Stimulated activated effector memory CD8-positive, alpha-beta T cell treated with anti-CD3 and anti-CD28 coated beads, Interleukin-12 subunit alpha, Interleukin-12 subunit beta, amount 100 ng/mL, for 72 hours (primary cell): ENCODE measurements around the gene ETV6.

Source experiments
- ATAC-seq: fragments of 150-1000 bp; cut with Tn5 transposase; 2 replicates; pipeline ENCODE4 v1.10.0; 2021
- DNase-seq, 2 donors: peaks; one replicate each; pipeline ENCODE4 v3.0.0; 2021 to 2022; ENCODE audit warnings: low spot score in 2 of 2
- H3K27ac Mint-ChIP-seq: one replicate; pipeline ENCODE4 v1.8.0; 2022; ENCODE audit warnings: mild to moderate bottlenecking, mixed read lengths
- H3K36me3 Mint-ChIP-seq: one replicate; pipeline ENCODE4 v1.8.0; 2022; ENCODE audit warnings: mild to moderate bottlenecking, mixed read lengths
- H3K4me1 Mint-ChIP-seq: one replicate; pipeline ENCODE4 v1.8.0; 2022; ENCODE audit warnings: mixed read lengths
- H3K4me3 Mint-ChIP-seq: one replicate; pipeline ENCODE4 v1.8.0; 2022; ENCODE audit warnings: mild to moderate bottlenecking, mixed read lengths
- H3K9me3 Mint-ChIP-seq: one replicate; pipeline ENCODE4 v1.8.0; 2022; ENCODE audit warnings: mixed read lengths

ETV6 gene

DNA sequence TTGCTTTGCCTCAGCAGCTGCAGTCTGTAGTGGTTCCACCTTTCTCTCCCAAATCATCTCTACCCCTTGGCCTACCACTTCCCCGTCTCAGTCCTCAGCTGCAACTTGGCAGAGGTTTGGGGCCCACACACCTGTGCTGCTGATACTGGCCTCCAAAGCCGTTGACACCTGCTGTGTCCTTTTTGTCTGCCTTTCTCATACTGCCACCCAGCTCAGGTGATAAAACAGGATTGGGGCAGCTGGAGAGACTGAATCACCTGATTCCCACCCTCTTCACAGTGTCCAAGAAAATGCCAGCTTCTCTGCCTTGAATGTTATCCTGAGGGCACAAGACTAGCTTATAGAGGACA, 103.7 kb downstream of the ETV6 start:
- H3K4me3 Mint-ChIP-seq: no peak overlapping the region
- H3K27ac Mint-ChIP-seq: no peak overlapping the region
- no peak for DNase-seq
- H3K4me1 Mint-ChIP-seq: peaks cover 28% of the 10 kb centered on the region
- no peak for ATAC-seq
- H3K9me3 Mint-ChIP-seq: no peaks in the 10 kb centered on the region
- peaks cover 62% of the 10 kb centered on the region for H3K36me3 Mint-ChIP-seq

DNA sequence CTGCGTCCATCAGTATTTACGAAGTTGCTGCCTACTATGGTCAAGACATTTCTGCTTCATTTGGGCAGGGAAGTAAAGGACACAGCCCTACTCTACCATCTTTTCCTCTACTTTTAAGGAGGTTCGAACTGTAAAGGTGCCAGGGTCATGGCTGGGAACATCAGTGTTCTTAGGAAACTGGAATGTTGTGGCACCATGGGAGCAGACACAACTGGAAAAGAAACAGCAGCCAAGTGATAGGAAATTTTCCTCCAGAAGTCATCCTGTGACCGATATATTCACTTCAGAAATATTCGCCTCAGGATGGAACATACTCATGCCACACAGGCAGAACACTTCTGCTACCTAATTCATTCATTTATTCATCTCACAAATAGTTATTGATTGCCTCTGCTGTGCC, 104.4 kb downstream of the ETV6 start:
- DNase-seq (no peak), ATAC-seq (no peak)
- H3K4me3 Mint-ChIP-seq: no peak overlapping the region
- H3K36me3 Mint-ChIP-seq: peaks cover 64% of the 10 kb centered on the region
- no peaks in the 10 kb centered on the region for H3K9me3 Mint-ChIP-seq
- H3K4me1 Mint-ChIP-seq: peaks cover 34% of the 10 kb centered on the region
- peak overlapping the region; percentile 63 for H3K27ac Mint-ChIP-seq

DNA sequence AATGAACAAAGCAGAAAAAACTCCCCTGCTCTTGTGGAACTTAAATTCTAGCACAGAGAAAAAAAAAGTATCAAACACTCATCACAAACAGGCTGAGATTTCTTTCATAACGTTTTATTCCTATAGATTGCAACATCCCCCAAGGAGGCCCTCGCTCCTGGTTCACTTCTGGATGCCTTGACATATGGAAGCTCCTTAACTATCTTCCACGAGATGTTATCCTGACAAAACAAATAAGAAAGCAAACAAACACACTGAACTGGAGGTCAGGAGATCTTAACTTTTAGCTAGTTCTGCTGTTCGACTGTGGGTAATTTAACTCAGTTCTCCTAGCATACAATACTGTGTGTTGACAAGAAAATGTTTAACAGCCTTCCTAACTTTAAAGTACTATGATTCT, 104.8 kb downstream of the ETV6 start:
- no peaks in the 10 kb centered on the region for H3K9me3 Mint-ChIP-seq
- H3K27ac Mint-ChIP-seq: no peak overlapping the region
- peaks cover 68% of the 10 kb centered on the region for H3K36me3 Mint-ChIP-seq
- H3K4me1 Mint-ChIP-seq: peaks cover 32% of the 10 kb centered on the region
- no peak for DNase-seq
- H3K4me3 Mint-ChIP-seq: no peak overlapping the region
- ATAC-seq: no peak

- H3K4me3 Mint-ChIP-seq: no peak overlapping the region
- H3K4me1 Mint-ChIP-seq: peaks cover 31% of the 10 kb centered on the region
- no peak overlapping the region for H3K27ac Mint-ChIP-seq
- H3K9me3 Mint-ChIP-seq: no peaks in the 10 kb centered on the region
- ATAC-seq (no peak), DNase-seq (no peak)
- H3K36me3 Mint-ChIP-seq: peaks cover 79% of the 10 kb centered on the region
These were observed 105.9 kb downstream of the ETV6 start for GRCh38 chr12:11755302-11755930.

- H3K27ac Mint-ChIP-seq: no peak overlapping the region
- H3K4me1 Mint-ChIP-seq: peaks cover 31% of the 10 kb centered on the region
- peaks cover 82% of the 10 kb centered on the region for H3K36me3 Mint-ChIP-seq
- DNase-seq: no peak
- no peaks in the 10 kb centered on the region for H3K9me3 Mint-ChIP-seq
- no peak for ATAC-seq
- no peak overlapping the region for H3K4me3 Mint-ChIP-seq
These were observed 106.5 kb downstream of the ETV6 start for GRCh38 chr12:11756022-11756421.

DNA sequence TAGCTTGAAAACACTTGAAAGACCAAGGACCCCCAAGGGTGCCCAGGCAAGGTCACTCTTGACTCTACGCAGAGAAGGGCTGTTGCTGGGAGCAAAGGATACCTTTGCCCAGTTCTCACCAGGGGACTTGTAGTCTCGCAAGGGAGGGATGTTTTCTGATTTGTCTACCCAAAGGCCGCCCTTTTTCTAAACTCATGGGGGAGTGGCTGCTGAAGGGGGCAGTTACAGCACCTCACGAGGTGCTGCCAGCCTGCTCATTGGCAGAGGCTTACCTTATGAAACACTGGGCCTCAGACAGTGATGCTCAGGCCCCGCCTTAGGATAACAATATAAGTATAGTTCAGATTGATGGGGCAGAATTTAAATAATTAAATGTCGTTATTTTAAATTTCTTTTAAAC, 107.0 kb downstream of the ETV6 start:
- DNase-seq (no peak), ATAC-seq (no peak)
- Mint-ChIP-seq H3K27ac (no peak overlapping the region), H3K9me3 (no peaks in the 10 kb centered on the region), H3K4me1 (peaks cover 31% of the 10 kb centered on the region), H3K36me3 (peaks cover 85% of the 10 kb centered on the region), H3K4me3 (no peak overlapping the region)

GRCh38 chr12:11757095-11757494, 107.6 kb downstream of the ETV6 start:
- DNase-seq (no peak), ATAC-seq (no peak)
- no peak overlapping the region for H3K4me3 Mint-ChIP-seq
- H3K9me3 Mint-ChIP-seq: no peaks in the 10 kb centered on the region
- peaks cover 36% of the 10 kb centered on the region for H3K4me1 Mint-ChIP-seq
- H3K27ac Mint-ChIP-seq: no peak overlapping the region
- H3K36me3 Mint-ChIP-seq: peaks cover 83% of the 10 kb centered on the region

GRCh38 chr12:11757531-11757930, 108.1 kb downstream of the ETV6 start:
- ATAC-seq: no peak
- DNase-seq: no peak
- Mint-ChIP-seq H3K27ac (no peak overlapping the region), H3K4me3 (no peak overlapping the region), H3K4me1 (peaks cover 40% of the 10 kb centered on the region), H3K9me3 (no peaks in the 10 kb centered on the region), H3K36me3 (peaks cover 78% of the 10 kb centered on the region)

DNA sequence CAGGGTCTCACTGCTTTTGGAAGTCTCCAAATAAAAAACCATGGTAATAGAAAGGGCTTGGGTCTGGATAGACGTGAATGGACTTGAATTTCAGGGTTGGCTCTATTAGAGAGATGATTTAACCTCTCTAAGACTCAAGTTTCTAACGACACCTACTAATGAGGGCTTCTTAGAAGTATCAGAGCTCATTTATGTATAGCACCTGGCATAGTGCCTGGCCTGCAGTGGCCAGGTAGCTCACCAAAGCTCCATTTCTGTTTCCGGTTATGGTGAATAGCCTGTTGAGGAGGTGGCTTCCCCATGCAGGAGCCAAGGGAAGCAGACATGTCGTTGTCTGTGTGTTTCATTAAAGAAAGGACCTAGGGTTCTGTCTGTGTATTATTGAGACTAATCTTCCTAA, 108.6 kb downstream of the ETV6 start:
- no peaks in the 10 kb centered on the region for H3K9me3 Mint-ChIP-seq
- no peak for DNase-seq
- ATAC-seq: no peak
- no peak overlapping the region for H3K4me3 Mint-ChIP-seq
- peak overlapping the region; percentile 24 for H3K27ac Mint-ChIP-seq
- peaks cover 73% of the 10 kb centered on the region for H3K36me3 Mint-ChIP-seq
- H3K4me1 Mint-ChIP-seq: peaks cover 42% of the 10 kb centered on the region

DNA sequence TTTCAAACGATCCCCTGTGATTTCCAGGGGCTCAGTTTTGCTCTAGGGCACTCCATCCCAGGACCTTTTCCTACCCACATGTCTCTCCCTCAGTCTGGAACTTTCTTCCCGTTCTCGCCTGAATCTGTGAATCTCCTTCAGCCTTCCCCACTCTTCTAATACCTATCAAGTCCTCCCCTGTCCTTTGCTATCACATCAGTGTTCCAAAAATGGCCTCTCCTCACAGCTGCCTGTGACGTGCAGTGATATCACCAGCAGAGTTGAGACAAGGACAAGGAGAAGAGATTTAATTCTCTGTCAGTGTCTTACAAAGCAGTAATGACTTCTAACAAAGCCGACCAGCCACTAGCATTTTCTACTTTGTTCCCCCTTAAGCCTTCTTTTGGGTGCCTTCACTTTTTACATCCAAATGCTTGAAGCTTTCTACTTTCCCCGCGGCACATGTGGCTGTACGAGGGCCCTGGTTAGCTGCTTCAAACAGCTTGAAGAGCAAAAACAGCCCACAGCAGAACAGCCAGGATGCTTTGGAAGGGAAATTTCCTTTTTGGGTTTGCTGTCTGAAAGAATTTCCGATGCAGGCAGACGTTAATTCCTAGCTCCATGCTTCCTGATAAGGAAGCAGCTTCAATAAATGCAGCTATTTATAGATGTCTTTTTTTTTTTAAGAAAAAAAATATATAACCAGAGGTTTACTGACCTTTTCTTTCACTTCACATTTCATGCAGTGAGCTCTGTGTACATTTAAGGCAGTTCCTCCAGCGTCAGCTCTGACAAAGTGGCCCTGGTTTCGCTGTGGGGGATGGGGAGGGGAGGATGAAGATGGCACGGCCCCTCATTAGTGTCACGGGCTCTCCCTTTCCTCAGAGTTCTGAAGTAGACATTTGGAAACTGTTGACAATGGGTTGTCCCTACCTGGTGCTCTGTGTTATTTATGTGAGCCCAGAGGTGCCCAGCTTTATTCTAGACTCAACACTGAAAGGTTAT, 109.3 kb downstream of the ETV6 start:
- H3K27ac Mint-ChIP-seq: peak overlapping the region; percentile 24
- no peaks in the 10 kb centered on the region for H3K9me3 Mint-ChIP-seq
- peaks cover 67% of the 10 kb centered on the region for H3K36me3 Mint-ChIP-seq
- peaks cover 41% of the 10 kb centered on the region for H3K4me1 Mint-ChIP-seq
- ATAC-seq: no peak
- no peak for DNase-seq
- no peak overlapping the region for H3K4me3 Mint-ChIP-seq

DNA sequence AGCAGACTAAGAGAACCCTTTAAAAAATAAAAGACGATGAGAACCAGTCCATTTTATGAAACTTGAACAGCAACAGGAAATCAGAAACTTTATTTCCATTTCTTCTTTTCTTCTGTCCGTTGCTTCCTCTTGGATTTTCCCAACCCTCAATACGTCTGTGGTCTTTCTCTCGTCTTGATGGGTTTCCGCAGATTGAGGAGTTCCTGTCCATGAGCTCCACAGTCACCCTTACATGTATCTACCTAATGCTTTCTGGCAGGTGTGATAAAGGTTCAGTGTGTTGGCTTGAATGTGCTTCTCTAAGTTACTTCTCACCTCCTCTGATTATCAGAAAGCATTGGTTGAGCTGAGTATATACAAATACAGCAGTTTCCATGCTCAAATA, 110.0 kb downstream of the ETV6 start:
- Mint-ChIP-seq H3K4me3 (no peak overlapping the region), H3K4me1 (peaks cover 46% of the 10 kb centered on the region), H3K36me3 (peaks cover 65% of the 10 kb centered on the region), H3K9me3 (no peaks in the 10 kb centered on the region), H3K27ac (no peak overlapping the region)
- no peak for DNase-seq
- ATAC-seq: no peak

GRCh38 chr12:11759899-11760298, 110.4 kb downstream of the ETV6 start:
- no peak overlapping the region for H3K4me3 Mint-ChIP-seq
- no peaks in the 10 kb centered on the region for H3K9me3 Mint-ChIP-seq
- DNase-seq (no peak), ATAC-seq (no peak)
- H3K4me1 Mint-ChIP-seq: peaks cover 51% of the 10 kb centered on the region
- H3K36me3 Mint-ChIP-seq: peaks cover 61% of the 10 kb centered on the region
- H3K27ac Mint-ChIP-seq: no peak overlapping the region

DNA sequence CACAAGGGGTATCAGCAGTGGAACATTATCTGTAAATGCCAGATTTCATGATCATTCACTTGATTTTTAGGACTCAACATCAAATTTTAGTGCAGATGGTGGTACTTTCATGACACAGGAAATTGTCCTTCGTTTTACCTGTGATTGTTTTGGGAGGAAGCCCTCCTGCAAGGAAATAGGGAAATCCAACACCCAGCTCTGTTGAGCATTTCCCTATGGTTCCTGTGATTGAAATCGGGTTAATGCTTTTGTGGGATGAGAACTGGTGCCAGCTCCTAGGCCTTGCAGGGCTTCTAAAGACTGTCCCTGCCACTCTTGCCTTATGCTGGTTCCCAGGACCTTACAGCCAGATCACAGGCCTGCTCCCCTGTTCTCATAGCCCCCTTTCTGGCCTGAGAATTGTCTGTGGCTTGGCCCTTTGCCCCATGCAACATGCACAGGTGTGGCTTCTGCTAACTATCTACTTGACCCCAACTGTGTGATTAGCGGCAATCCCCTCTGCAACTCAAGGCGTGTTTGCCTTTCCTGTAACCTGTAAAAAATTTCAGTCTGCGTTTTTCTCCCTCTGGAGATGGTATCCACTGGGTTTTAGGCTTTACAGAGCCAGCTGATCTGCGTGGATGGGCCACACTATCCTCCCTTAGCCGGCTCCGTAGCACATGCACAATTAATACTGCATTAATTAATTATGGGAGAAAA, 112.5 kb downstream of the ETV6 start:
- DNase-seq: no peak
- Mint-ChIP-seq H3K9me3 (no peaks in the 10 kb centered on the region), H3K27ac (peak overlapping the region; percentile 73), H3K36me3 (peaks cover 58% of the 10 kb centered on the region), H3K4me3 (no peak overlapping the region), H3K4me1 (peaks cover 63% of the 10 kb centered on the region)
- no peak for ATAC-seq

GRCh38 chr12:11762723-11763326, 113.4 kb downstream of the ETV6 start:
- H3K9me3 Mint-ChIP-seq: no peaks in the 10 kb centered on the region
- peaks cover 56% of the 10 kb centered on the region for H3K36me3 Mint-ChIP-seq
- peak overlapping the region; percentile 73 for H3K27ac Mint-ChIP-seq
- ATAC-seq (peak; percentile 64), DNase-seq (no peak)
- peaks cover 71% of the 10 kb centered on the region for H3K4me1 Mint-ChIP-seq
- H3K4me3 Mint-ChIP-seq: peak overlapping the region; percentile 1

- no peak for ATAC-seq
These were observed 114.5 kb downstream of the ETV6 start for GRCh38 chr12:11763760-11764520.

More at GRCh38 chr12:11763760-11764520, 114.5 kb downstream of the ETV6 start:
- Mint-ChIP-seq H3K27ac (no peak overlapping the region), H3K4me1 (peaks cover 76% of the 10 kb centered on the region), H3K4me3 (no peak overlapping the region), H3K36me3 (peaks cover 63% of the 10 kb centered on the region), H3K9me3 (no peaks in the 10 kb centered on the region)
- DNase-seq: no peak
